ENCODE measurements around the gene ERG. TPM values are rescaled to one million over a fixed set of nuclear protein-coding genes. Genes with fewer than 3 reads are reported as not detected.

The ERG gene
- total and polyA plus RNA-seq, 2 experiments from 2014 or later = 0.14 to 0.44 TPM

GRCh38 chr21:38520511-38520910 is 22.2 kb upstream of the ERG start:
- ATAC-seq = no peak
- Histone ChIP-seq H3F3A (replicated peaks; ENCODE audit: low read depth) (no peaks in the 10 kb centered on the region), H3K36me3 (ENCODE audit: insufficient read depth) (no peaks in the 10 kb centered on the region), H3K4me3 (no peak overlapping the region), H4K20me1 (replicated peaks; ENCODE audit: insufficient read depth) (no peaks in the 10 kb centered on the region), H3K4me2 (no peak overlapping the region), H3K9me2 (ENCODE audit: insufficient read depth) (peaks cover 5% of the 10 kb centered on the region; the same call in 1 of the 2 replicates), H3K79me2 (replicated peaks; ENCODE audit: insufficient read depth) (no peaks in the 10 kb centered on the region), H2AFZ (no peak overlapping the region), H3K27ac (ENCODE audit: low read depth) (no peak overlapping the region), H3K4me1 (ENCODE audit: insufficient read depth) (no peaks in the 10 kb centered on the region), H3K27me3 (ENCODE audit: insufficient read depth) (no peaks in the 10 kb centered on the region)
- DNase-seq (ENCODE audit: low spot score) = no peak
- no peak overlapping the region for H3K4me3 Mint-ChIP-seq
- TF ChIP-seq CREB1 (CRISPR knock-in tag; IDR thresholded peaks at IDR 0.05; ENCODE audit: low read depth) (no peak), JUNB (IDR thresholded peaks at IDR 0.05; ENCODE audit: unreplicated experiment) (no peak), ZNF114 (CRISPR knock-in tag; IDR thresholded peaks at IDR 0.05) (no peak), EZH2phosphoT487 (IDR thresholded peaks at IDR 0.05; ENCODE audit: unreplicated experiment) (no peak), POLR2AphosphoS5 (IDR thresholded peaks at IDR 0.05; ENCODE audit: low read depth) (no peak), NANOG (IDR thresholded peaks at IDR 0.05; ENCODE audit: borderline replicate concordance) (no peak), STAT1 (IDR thresholded peaks at IDR 0.05; ENCODE audit: unreplicated experiment) (no peak), ZNF331 (CRISPR knock-in tag; IDR thresholded peaks at IDR 0.05; ENCODE audit: low read depth) (no peak)
- TF ChIP-seq, protein P1, sequence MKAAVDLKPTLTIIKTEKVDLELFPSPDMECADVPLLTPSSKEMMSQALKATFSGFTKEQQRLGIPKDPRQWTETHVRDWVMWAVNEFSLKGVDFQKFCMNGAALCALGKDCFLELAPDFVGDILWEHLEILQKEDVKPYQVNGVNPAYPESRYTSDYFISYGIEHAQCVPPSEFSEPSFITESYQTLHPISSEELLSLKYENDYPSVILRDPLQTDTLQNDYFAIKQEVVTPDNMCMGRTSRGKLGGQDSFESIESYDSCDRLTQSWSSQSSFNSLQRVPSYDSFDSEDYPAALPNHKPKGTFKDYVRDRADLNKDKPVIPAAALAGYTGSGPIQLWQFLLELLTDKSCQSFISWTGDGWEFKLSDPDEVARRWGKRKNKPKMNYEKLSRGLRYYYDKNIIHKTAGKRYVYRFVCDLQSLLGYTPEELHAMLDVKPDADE (IDR thresholded peaks at IDR 0.05) = no peak
- TF ChIP-seq, protein P2, sequence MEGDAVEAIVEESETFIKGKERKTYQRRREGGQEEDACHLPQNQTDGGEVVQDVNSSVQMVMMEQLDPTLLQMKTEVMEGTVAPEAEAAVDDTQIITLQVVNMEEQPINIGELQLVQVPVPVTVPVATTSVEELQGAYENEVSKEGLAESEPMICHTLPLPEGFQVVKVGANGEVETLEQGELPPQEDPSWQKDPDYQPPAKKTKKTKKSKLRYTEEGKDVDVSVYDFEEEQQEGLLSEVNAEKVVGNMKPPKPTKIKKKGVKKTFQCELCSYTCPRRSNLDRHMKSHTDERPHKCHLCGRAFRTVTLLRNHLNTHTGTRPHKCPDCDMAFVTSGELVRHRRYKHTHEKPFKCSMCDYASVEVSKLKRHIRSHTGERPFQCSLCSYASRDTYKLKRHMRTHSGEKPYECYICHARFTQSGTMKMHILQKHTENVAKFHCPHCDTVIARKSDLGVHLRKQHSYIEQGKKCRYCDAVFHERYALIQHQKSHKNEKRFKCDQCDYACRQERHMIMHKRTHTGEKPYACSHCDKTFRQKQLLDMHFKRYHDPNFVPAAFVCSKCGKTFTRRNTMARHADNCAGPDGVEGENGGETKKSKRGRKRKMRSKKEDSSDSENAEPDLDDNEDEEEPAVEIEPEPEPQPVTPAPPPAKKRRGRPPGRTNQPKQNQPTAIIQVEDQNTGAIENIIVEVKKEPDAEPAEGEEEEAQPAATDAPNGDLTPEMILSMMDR (conservative IDR thresholded peaks at IDR 0.05; ENCODE audit: low read depth in 2 of 2) = no peak
- no peaks in the 10 kb centered on the region for H3K9me3 Mint-ChIP-seq
- peaks cover 15% of the 10 kb centered on the region for H3K4me1 Mint-ChIP-seq
- no peaks in the 10 kb centered on the region for H3K36me3 Mint-ChIP-seq (ENCODE audit: low read depth)
- no peak overlapping the region for H3K27ac Mint-ChIP-seq
- H3K27me3 Mint-ChIP-seq (ENCODE audit: insufficient read depth, low read depth, poor library complexity) = no peaks in the 10 kb centered on the region

- Histone ChIP-seq H3K9me2 (ENCODE audit: insufficient read depth) (no peaks in the 10 kb centered on the region), H2AFZ (no peak overlapping the region), H3K4me2 (no peak overlapping the region), H3K4me1 (ENCODE audit: insufficient read depth) (peaks cover 3% of the 10 kb centered on the region), H3K36me3 (ENCODE audit: insufficient read depth) (no peaks in the 10 kb centered on the region), H3K27me3 (ENCODE audit: insufficient read depth) (no peaks in the 10 kb centered on the region), H4K20me1 (replicated peaks; ENCODE audit: insufficient read depth) (no peaks in the 10 kb centered on the region), H3K79me2 (replicated peaks; ENCODE audit: insufficient read depth) (no peaks in the 10 kb centered on the region), H3K4me3 (no peak overlapping the region), H3K27ac (ENCODE audit: low read depth) (no peak overlapping the region), H3F3A (replicated peaks; ENCODE audit: low read depth) (no peaks in the 10 kb centered on the region)
- no peak overlapping the region for H3K27ac Mint-ChIP-seq
- H3K36me3 Mint-ChIP-seq (ENCODE audit: low read depth) = no peaks in the 10 kb centered on the region
- TF ChIP-seq EZH2 (IDR thresholded peaks at IDR 0.05; ENCODE audit: low read depth, unreplicated experiment) (no peak), POLR2AphosphoS5 (IDR thresholded peaks at IDR 0.05; ENCODE audit: low read depth) (no peak), EZH2phosphoT487 (IDR thresholded peaks at IDR 0.05; ENCODE audit: unreplicated experiment) (no peak), ZNF114 (CRISPR knock-in tag; IDR thresholded peaks at IDR 0.05) (no peak), REST (IDR thresholded peaks at IDR 0.05; ENCODE audit: unreplicated experiment) (no peak), NANOG (IDR thresholded peaks at IDR 0.05; ENCODE audit: borderline replicate concordance) (no peak)
- DNase-seq (ENCODE audit: low spot score) = no peak
- no peak for ATAC-seq
- H3K9me3 Mint-ChIP-seq = no peaks in the 10 kb centered on the region
- peaks cover 6% of the 10 kb centered on the region for H3K4me1 Mint-ChIP-seq
- no peak overlapping the region for H3K4me3 Mint-ChIP-seq
- H3K27me3 Mint-ChIP-seq (ENCODE audit: insufficient read depth, low read depth, poor library complexity) = peaks cover 2% of the 10 kb centered on the region
Measured at GRCh38 chr21:38511662-38512243, 13.5 kb upstream of the ERG start.
